COR-L47 (cell line): ENCODE results near the gene LHX2.

Experiments
- DNase-seq: peaks from one replicate; lab custom pipeline; 2025; lab: John Stamatoyannopoulos, UW

LHX2 gene

DNA sequence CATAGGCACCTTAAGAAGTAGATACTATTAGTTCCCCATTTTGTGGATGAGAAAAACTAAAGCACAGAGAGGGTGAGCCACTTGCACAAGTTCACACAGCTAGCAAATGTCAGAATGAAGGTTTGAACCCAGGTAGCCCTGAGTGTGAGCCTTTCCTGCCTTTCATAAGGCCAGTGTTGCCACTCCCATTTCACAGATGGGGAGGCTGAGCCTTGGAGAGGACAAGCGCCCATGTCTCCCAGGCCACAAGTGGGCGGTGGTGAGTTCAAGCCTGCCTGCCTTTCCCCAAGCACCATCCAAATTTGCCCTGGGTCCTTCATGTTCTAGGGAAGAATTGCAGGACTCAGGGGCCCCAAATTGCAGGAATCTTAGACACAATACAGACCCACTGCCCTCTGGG, 50.6 kb downstream of the LHX2 start:
- no peak for DNase-seq

DNA sequence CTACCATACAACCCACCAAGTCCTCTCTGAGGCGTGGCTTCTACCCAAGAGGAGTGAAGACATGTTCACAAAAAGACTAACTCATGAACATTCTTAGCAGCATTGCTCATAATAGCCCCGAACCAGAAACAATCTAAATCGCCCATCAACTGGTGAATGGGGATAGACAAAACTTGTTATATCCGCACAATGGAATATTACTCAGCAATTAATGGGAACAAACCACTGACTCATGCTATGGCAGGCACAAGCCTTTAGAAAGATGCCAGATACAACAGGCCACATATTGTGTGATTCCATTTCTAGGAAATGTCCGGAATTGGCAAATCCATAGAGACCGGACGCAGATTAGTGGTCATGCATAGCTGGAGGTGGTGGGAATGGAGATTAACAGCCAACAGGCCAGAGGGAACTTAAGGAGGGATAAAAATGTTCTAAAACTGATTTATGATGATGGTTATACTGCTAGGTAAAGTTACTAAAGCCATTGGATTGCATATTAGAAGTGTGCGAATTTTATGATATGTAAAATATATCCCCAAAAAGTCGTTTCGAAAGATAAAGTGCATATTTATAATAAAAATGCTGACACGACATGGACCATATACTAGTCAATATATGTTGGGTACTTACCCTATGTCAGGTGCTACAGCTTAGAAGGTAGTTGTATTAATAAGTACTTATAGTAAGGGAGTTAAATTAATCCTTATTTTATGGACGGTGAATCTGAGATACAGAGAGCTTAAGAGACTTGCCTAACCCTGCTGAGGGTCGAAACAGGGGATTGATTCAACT, 55.4 kb downstream of the LHX2 start:
- no peak for DNase-seq

DNA sequence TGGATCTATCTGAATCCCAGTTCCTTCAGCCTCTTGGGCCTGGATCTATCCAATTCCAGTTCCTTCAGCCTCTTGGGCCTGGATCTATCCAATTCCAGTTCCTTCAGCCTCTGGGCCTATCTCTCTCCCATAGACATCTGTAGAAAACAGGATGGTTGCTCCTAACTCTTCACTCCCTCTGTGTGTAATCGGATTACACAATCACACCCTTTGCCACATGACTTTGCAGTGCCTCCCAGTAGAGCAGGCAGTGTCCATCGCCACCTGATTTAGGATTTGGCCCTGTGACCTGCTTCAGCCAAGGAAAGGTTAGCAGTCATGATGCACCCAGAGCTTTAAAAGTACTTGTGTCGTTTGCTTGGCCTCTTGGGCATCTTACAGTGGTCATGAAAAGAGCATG, 56.7 kb downstream of the LHX2 start:
- no peak for DNase-seq

DNA sequence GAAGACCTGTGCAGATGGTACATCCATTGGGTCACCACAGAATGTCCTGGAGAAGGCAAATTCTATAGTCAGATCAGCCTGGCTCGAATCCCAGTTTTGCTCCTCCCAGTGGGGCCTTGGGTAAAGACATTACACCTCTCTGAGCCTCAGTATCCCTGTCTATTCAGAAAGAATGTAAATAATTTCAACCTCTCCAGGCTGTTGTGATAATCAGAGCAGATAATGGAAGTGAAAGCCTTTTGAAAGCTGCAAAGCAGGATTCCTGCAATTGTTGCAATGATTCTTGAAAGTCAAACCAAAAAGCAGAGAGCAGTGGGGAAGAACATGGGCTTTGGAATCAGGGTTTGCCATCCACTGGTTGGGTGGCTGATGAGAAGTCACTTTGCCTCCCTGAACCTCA, 63.2 kb downstream of the LHX2 start:
- no peak for DNase-seq

DNA sequence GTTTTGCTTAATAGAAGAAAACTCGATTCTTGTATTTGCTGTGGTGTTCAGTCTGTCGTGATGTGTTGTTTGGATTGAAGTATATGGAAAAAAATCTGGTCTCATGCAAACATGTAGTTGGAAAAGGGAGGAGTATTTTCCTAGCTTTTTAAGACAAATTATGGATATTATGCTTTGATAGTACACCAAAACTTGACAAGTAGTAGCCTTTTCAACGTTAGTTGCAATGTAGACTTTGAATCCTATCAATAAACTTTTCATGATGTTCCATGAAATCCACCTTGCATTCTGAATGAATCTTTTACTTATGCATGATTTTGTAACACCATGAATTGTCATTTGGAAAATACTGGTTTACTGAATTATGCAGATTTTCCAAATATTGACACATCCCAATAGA, 64.2 kb downstream of the LHX2 start:
- no peak for DNase-seq

DNA sequence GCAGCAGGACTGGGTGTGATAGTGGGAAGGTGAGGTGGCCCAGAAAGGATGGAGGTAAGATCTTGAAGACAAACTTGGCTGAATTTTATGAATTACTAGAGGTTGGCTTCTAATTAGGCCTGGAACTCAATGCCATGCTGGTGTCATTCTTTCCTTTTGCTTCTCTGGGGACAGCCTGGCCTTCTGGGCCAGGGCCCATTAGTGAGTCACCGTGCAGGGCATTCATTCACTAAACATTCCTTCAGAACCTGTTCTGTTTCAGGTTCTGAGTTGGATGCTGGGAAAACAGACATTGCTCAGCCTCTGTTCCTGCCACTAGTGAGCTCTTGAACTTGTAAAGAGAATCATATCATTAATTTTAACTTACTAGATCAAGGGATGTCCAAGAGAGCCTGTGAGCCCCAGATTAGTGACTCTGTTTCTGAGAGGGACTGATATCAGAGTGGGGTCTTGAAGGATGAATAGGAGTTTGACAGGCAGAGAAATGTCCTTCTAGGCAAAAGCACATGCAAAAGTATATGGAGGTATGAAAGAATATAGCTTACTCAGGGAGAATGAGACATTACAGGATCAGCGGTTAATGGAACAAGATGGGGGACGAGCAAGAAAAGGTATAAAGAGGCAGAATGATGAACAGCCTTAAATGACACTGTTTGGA, 66.5 kb downstream of the LHX2 start:
- DNase-seq: no peak

DNA sequence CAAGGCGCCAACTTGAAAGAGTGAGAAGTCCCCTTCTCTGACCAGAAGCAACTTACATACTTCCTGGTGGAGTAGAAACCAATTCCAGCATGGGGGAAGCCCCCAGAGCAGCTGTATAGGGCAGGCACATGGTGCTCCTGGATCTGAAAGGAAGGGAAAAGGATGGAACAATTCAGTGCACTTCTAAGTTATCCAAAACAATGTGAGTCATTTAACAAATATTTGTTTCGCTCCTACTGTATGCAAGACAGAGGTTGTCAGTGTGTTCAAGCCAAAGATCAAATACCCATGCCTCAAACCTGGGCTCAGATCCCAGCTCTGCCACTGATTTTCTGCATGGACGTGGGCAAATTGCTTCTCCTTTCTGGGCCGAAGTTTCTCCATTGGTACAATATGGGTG, 67.1 kb downstream of the LHX2 start:
- no peak for DNase-seq

DNA sequence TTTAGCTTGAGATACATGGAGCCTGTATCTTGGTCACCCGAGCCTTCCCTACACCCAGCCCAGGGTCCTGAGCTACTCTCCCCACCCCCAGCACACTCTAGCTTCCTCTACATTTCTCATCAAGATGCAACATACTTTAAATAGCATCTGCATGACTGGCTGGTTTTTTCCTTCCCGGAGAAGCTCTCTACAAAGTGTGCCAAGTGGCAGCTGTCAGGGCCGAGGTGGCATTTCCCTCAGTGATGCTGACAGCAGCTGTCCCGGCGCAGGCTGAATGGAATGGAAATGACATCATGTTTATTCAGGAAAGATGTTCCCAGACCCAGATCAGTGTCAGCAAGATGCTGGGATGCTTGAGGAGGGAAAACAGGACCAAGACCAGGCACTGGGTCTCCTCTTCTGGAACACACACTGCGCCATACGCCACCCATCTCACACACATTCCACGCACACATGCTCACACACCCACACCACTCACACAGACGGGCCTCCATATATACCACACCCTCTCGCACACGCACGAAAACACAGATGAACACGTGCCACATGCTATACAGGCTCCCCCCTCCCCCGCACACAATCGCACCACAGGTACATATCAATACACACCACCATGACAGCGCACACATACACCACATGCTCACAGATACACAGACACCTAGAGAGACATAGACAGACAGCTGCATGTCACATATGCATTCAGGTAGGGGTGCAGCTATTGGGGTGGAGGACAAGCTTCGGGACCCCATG, 67.8 kb downstream of the LHX2 start:
- DNase-seq: no peak

DNA sequence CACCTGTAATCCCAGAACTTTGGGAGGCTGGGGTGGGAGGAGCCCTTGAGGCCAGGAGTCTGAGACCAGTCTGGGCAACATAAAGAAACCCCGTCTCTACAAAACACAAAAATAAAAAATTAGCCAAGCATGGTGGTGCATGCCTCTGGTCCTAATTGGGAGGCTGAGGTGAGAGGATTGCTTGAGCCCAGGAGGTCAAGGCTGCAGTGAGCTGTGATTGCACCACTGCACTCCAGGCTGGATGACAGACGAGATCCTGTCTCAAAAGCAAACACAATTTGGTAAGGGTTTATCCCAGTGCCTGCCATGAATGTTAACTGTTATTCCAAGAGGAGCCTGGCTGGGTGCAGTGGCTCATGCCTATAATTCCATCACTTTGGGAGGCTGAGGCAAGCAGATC, 71.1 kb downstream of the LHX2 start:
- DNase-seq: no peak
